K562 (cell line): ENCODE results near the gene GPR37. TPM values are rescaled to one million over a fixed set of nuclear protein-coding genes. Genes with fewer than 3 reads are reported as not detected.

Experiments
- ATAC-seq: fragments of 200-7000 bp; cut with Tn5 transposase; 3 replicates; pipeline ENCODE4 v1.9.1; 2020; ENCODE audit warnings: moderate library complexity
- BruUV-seq: library from RNA; stranded (reverse); fragments of 400-500 nt; replicated peaks from 2 replicates; lab custom pipeline; 2021; lab: Mats Ljungman, UMichigan
- CTCF ChIA-PET: fragments of 300-600 bp; formaldehyde crosslinking; extraction: SDS; loops from one replicate; lab custom pipeline; 2021; ENCODE audit warnings: low intra/inter-chr PET ratio; lab: Yijun Ruan, JAX
- POLR2A ChIA-PET: fragments of 300-600, 350-650 bp; sonication (Branson Sonifier 250); formaldehyde crosslinking; extraction: SDS; loops from one replicate; lab custom pipeline; 2021; ENCODE audit warnings: antibody characterized with exemption, inconsistent platforms; lab: Yijun Ruan, JAX
- DNase-seq, 4 experiments: peaks; one replicate each; pipeline versions ENCODE4 v3.0.0 to v3.0.0-alpha.2; 2011 to 2018; ENCODE audit warnings: low spot score in 3 of 4, mixed read lengths in 3 of 4; ENCODE audit errors: extremely low read depth in 1 of 4
- FAIRE-seq: peaks from 2 replicates; lab custom pipeline; 2011; peaks lifted over from hg19 to GRCh38; lab: Jason Lieb, UNC
- H2AFZ ChIP-seq: 2 replicates; pipeline ENCODE4 v1.6.0; 2011; ENCODE audit warnings: low read depth, low read length, control low read depth, inconsistent platforms
- H3K27ac ChIP-seq: fragments of 200-600 bp; 3 replicates; pipeline ENCODE4 v1.8.0; 2011; ENCODE audit warnings: low read depth, mild to moderate bottlenecking, control low read depth, inconsistent platforms, low read length, moderate library complexity, mixed read lengths; ENCODE audit errors: extremely low read depth
- H3K27me3 ChIP-seq, 2 experiments: fragments of 300-600 bp in 1 of 2; 2 replicates in 1 of 2; 3 replicates in 1 of 2; pipeline versions ENCODE4 v1.6.0 to v1.8.0; 2011; ENCODE audit warnings: inconsistent platforms in 2 of 2, low read length in 2 of 2, mild to moderate bottlenecking in 1 of 2, mixed read lengths in 1 of 2, moderate library complexity in 1 of 2; ENCODE audit not compliant: control insufficient read depth in 2 of 2, insufficient read depth in 2 of 2
- H3K36me3 ChIP-seq: fragments of 300-600 bp; 3 replicates; pipeline ENCODE4 v1.8.0; 2011; ENCODE audit warnings: mild to moderate bottlenecking, low read length, inconsistent platforms; ENCODE audit not compliant: control insufficient read depth, insufficient read depth
- H3K4me1 ChIP-seq, 2 experiments: fragments of 200-600 bp in 1 of 2; replicated peaks in 1 of 2; 2 replicates in 1 of 2; 3 replicates in 1 of 2; pipeline versions ENCODE4 v1.5.1 to v1.8.0; 2011; ENCODE audit warnings: inconsistent platforms in 2 of 2, low read length in 2 of 2, mild to moderate bottlenecking in 1 of 2, mixed read lengths in 1 of 2, moderate library complexity in 1 of 2; ENCODE audit not compliant: control insufficient read depth in 2 of 2, insufficient read depth in 2 of 2
- H3K4me2 ChIP-seq: 2 replicates; pipeline ENCODE4 v1.6.1; 2011; ENCODE audit warnings: low read length, control low read depth, inconsistent platforms, mixed read lengths; ENCODE audit not compliant: insufficient read depth
- H3K4me3 ChIP-seq: fragments of 200-600 bp; sonication (generic), shearing (Covaris generic); 2 replicates; pipeline ENCODE4 v1.5.1; 2016; ENCODE audit warnings: control low read depth, inconsistent platforms
- H3K79me2 ChIP-seq: fragments of 200-600 bp; 3 replicates; pipeline ENCODE4 v1.8.0; 2011; ENCODE audit warnings: low read length, inconsistent platforms; ENCODE audit not compliant: control insufficient read depth, insufficient read depth
- H3K9ac ChIP-seq, 2 experiments: 2 replicates each; pipeline versions ENCODE4 v1.6.0 to v1.6.1; 2011; ENCODE audit warnings: low read depth in 2 of 2, low read length in 2 of 2, control low read depth in 1 of 2, inconsistent platforms in 1 of 2, mild to moderate bottlenecking in 1 of 2, mixed read lengths in 1 of 2; ENCODE audit not compliant: insufficient read depth in 1 of 2
- H3K9me1 ChIP-seq: one replicate; pipeline ENCODE4 v1.6.0; 2011; ENCODE audit warnings: inconsistent platforms, mild to moderate bottlenecking, low read length, moderate library complexity; ENCODE audit not compliant: control insufficient read depth, insufficient read depth
- H3K9me3 ChIP-seq: replicated peaks from 2 replicates; pipeline ENCODE4 v1.5.1; 2011; ENCODE audit warnings: low read depth, low read length, inconsistent platforms; ENCODE audit not compliant: control insufficient read depth, insufficient read depth
- H4K20me1 ChIP-seq: replicated peaks from 2 replicates; pipeline ENCODE4 v1.6.1; 2011; ENCODE audit warnings: low read length, inconsistent platforms, mixed read lengths; ENCODE audit not compliant: control insufficient read depth, insufficient read depth
- ASH1L ChIP-seq: fragments of 450-650 bp; IDR thresholded peaks from 2 replicates; pipeline ENCODE4 v1.6.1; 2018; ENCODE audit warnings: borderline replicate concordance, mild to moderate bottlenecking, low read depth; ENCODE audit not compliant: partially characterized antibody
- CAMTA2 ChIP-seq: fragments of 250-450 bp; sonication (Bioruptor Pico); conservative IDR thresholded peaks from 2 replicates; pipeline ENCODE4 v1.5.1; 2022
- FOXJ3 ChIP-seq: sonication (generic); formaldehyde crosslinking; IDR thresholded peaks from 2 replicates; pipeline ENCODE4 v1.4.0; 2020; ENCODE audit warnings: mild to moderate bottlenecking, missing genetic modification reagents
- GATAD2B ChIP-seq: fragments of 450-650 bp; IDR thresholded peaks from 2 replicates; pipeline ENCODE4 v1.6.1; 2017; ENCODE audit warnings: mild to moderate bottlenecking, borderline replicate concordance
- SMAD2 ChIP-seq: fragments of 150-350 bp; IDR thresholded peaks from 2 replicates; pipeline ENCODE4 v1.6.1; 2014; ENCODE audit warnings: low read depth, mild to moderate bottlenecking, low read length
- XRCC3 ChIP-seq: fragments of 450-650 bp; IDR thresholded peaks from 2 replicates; pipeline ENCODE4 v1.6.1; 2017; ENCODE audit warnings: mild to moderate bottlenecking, moderate library complexity
- ZNF277 ChIP-seq: fragments of 250-450 bp; sonication (Bioruptor Pico); IDR thresholded peaks from 2 replicates; pipeline ENCODE4 v1.8.0; 2022; ENCODE audit warnings: inconsistent platforms, mild to moderate bottlenecking, moderate library complexity, borderline replicate concordance
- ZNF668 ChIP-seq: fragments of 250-450 bp; sonication (Bioruptor Pico); IDR thresholded peaks from 2 replicates; pipeline ENCODE4 v1.8.0; 2022; ENCODE audit warnings: mild to moderate bottlenecking, inconsistent platforms
- WGBS: fragments of 100-300 bp; shearing (Covaris generic); methylation state at CpG from one replicate; pipeline ENCODE4 v1.1.6; 2016; ENCODE audit warnings: low coverage, mixed read lengths; ENCODE audit not compliant: insufficient coverage; ENCODE audit errors: missing lambda C conversion rate; 5-methylcytosine and 5-hydroxymethylcytosine counted together
- in situ Hi-C: fragments of 300-500 bp; cut with MboI; formaldehyde crosslinking; loops from 4 replicates; pipeline ENCODE4 v1.15.0; 2018; ENCODE audit warnings: inconsistent platforms, mixed read lengths
- intact Hi-C: fragments of 100-400 bp; cut with micrococcal nuclease; formaldehyde crosslinking; loops from 2 replicates; pipeline ENCODE4 v1.14.2; 2022
- polyA plus RNA-seq, 8 experiments: library from polyadenylated mRNA; depleted of rRNA in 4 of 8; stranded (reverse) in 5 of 8; unstranded in 3 of 8; fragments of >200 nt; fragmentation: Nextera tagmentation in 2 of 8; fragmentation: Illumina TruSeq in 1 of 8; extraction: Ambion mirVana in 2 of 8; extraction: Trizol in 1 of 8; gene quantifications; 2 replicates each; pipeline versions ENCODE4 v1.2.1 to v1.2.3, GENCODE V29; 2011 to 2014; ENCODE audit warnings: inconsistent platforms in 1 of 8, missing spikeins in 1 of 8
- total RNA-seq, 7 experiments: library from RNA; depleted of rRNA in 6 of 7; stranded (reverse); fragments of >200 nt in 6 of 7; fragmentation: Illumina TruSeq in 2 of 7; extraction: Trizol in 2 of 7; gene quantifications; 2 replicates each; pipeline versions ENCODE4 v1.2.1 to v1.2.3, GENCODE V29; 2011 to 2021; ENCODE audit warnings: low replicate concordance in 1 of 7
- TF ChIP-seq, protein P1 (sequence below), 2 experiments: fragments of 250-450 bp in 1 of 2; fragments of 450-650 bp in 1 of 2; sonication (Bioruptor Pico) in 1 of 2; IDR thresholded peaks; 2 replicates each; pipeline versions ENCODE4 v1.6.1 to v1.8.0; 2016 to 2021; ENCODE audit warnings: mild to moderate bottlenecking in 2 of 2, moderate library complexity in 2 of 2, missing compliant biosample characterization in 1 of 2, missing genetic modification characterization in 1 of 2
- TF ChIP-seq, protein P2 (sequence below): fragments of 200-800 bp; sonication (Bioruptor generic); IDR thresholded peaks from 2 replicates; pipeline ENCODE4 v1.6.1; 2016; ENCODE audit warnings: missing genetic modification characterization, missing compliant biosample characterization
- TF ChIP-seq, protein P3 (sequence below): sonication (generic); formaldehyde crosslinking; IDR thresholded peaks from 2 replicates; pipeline ENCODE4 v1.8.0; 2022; ENCODE audit warnings: mild to moderate bottlenecking, missing genetic modification reagents

Gene GPR37
- total and polyA plus RNA-seq, 9 of the 15 experiments (the other 6 are each of a cell fraction or from before 2014, with no cell fraction given) = 0.03 TPM; not detected in 8

- TF ChIP-seq ZNF277 (CRISPR knock-in tag) = no peak
- TF ChIP-seq, all 486 proteins: peak for 0
These were observed 2.9 kb downstream of the GPR37 start (continued) for GRCh38 chr7:124762611-124763143.

GRCh38 chr7:124761164-124761715, 4.4 kb downstream of the GPR37 start:
- H2AFZ ChIP-seq = no peak overlapping the region
- peaks cover 12 to 20% of the 10 kb centered on the region in 2 experiments; a peak in 4 of 5 replicates for H3K27me3 ChIP-seq
- peaks cover 0 to 19% of the 10 kb centered on the region in 2 experiments; a peak in 2 of 5 replicates for H3K4me1 ChIP-seq
- ChIA-PET CTCF (no interaction called here), POLR2A (no interaction called here)
- H3K4me3 ChIP-seq = no peak overlapping the region
- no peaks in the 10 kb centered on the region for H3K36me3 ChIP-seq
- no peak overlapping the region for H3K9ac ChIP-seq
- in situ Hi-C loops = no loop called here
- DNase-seq (no peak), FAIRE-seq (no peak), ATAC-seq (no peak)
- H3K79me2 ChIP-seq = no peaks in the 10 kb centered on the region
- no peaks in the 10 kb centered on the region for H3K9me3 ChIP-seq
- no peaks in the 10 kb centered on the region for H4K20me1 ChIP-seq
- H3K27ac ChIP-seq = no peak overlapping the region
- no peaks in the 10 kb centered on the region for H3K9me1 ChIP-seq
- BruUV-seq = no TSS peak
- intact Hi-C loops = no loop called here
- 0% methylated on average over 2 of the region's 2 CpGs for WGBS
- H3K4me2 ChIP-seq = no peak overlapping the region
- TF ChIP-seq, protein P1, sequence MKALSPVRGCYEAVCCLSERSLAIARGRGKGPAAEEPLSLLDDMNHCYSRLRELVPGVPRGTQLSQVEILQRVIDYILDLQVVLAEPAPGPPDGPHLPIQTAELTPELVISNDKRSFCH (CRISPR knock-in tag; IDR thresholded peaks at IDR 0.05) = no peak
- TF ChIP-seq, protein P1 (tag; IDR thresholded peaks at IDR 0.05) = no peak
- TF ChIP-seq FOXJ3 (CRISPR knock-in tag) (no peak), ZNF668 (CRISPR knock-in tag) (no peak), XRCC3 (no peak), ASH1L (no peak), GATAD2B (no peak), SMAD2 (no peak), CAMTA2 (CRISPR knock-in tag) (no peak)
- TF ChIP-seq, protein P2, sequence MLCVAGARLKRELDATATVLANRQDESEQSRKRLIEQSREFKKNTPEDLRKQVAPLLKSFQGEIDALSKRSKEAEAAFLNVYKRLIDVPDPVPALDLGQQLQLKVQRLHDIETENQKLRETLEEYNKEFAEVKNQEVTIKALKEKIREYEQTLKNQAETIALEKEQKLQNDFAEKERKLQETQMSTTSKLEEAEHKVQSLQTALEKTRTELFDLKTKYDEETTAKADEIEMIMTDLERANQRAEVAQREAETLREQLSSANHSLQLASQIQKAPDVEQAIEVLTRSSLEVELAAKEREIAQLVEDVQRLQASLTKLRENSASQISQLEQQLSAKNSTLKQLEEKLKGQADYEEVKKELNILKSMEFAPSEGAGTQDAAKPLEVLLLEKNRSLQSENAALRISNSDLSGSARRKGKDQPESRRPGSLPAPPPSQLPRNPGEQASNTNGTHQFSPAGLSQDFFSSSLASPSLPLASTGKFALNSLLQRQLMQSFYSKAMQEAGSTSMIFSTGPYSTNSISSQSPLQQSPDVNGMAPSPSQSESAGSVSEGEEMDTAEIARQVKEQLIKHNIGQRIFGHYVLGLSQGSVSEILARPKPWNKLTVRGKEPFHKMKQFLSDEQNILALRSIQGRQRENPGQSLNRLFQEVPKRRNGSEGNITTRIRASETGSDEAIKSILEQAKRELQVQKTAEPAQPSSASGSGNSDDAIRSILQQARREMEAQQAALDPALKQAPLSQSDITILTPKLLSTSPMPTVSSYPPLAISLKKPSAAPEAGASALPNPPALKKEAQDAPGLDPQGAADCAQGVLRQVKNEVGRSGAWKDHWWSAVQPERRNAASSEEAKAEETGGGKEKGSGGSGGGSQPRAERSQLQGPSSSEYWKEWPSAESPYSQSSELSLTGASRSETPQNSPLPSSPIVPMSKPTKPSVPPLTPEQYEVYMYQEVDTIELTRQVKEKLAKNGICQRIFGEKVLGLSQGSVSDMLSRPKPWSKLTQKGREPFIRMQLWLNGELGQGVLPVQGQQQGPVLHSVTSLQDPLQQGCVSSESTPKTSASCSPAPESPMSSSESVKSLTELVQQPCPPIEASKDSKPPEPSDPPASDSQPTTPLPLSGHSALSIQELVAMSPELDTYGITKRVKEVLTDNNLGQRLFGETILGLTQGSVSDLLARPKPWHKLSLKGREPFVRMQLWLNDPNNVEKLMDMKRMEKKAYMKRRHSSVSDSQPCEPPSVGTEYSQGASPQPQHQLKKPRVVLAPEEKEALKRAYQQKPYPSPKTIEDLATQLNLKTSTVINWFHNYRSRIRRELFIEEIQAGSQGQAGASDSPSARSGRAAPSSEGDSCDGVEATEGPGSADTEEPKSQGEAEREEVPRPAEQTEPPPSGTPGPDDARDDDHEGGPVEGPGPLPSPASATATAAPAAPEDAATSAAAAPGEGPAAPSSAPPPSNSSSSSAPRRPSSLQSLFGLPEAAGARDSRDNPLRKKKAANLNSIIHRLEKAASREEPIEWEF (CRISPR knock-in tag) = no peak
- TF ChIP-seq, protein P3, sequence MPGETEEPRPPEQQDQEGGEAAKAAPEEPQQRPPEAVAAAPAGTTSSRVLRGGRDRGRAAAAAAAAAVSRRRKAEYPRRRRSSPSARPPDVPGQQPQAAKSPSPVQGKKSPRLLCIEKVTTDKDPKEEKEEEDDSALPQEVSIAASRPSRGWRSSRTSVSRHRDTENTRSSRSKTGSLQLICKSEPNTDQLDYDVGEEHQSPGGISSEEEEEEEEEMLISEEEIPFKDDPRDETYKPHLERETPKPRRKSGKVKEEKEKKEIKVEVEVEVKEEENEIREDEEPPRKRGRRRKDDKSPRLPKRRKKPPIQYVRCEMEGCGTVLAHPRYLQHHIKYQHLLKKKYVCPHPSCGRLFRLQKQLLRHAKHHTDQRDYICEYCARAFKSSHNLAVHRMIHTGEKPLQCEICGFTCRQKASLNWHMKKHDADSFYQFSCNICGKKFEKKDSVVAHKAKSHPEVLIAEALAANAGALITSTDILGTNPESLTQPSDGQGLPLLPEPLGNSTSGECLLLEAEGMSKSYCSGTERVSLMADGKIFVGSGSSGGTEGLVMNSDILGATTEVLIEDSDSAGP (CRISPR knock-in tag) = no peak
